ENCODE data around the gene SH3RF1. TPM values are rescaled to one million over a fixed set of nuclear protein-coding genes. Genes with fewer than 3 reads are reported as not detected.

SH3RF1 gene
- total RNA-seq, 2 donors from 2014 or later, result 17.1 to 17.4 TPM

GRCh38 chr4:169163495-169163894 lies 107.3 kb downstream of the SH3RF1 start:
- H3K9me3 ChIP-seq, result no peaks in the 10 kb centered on the region
- no peak for TF ChIP-seq CTCF (IDR thresholded peaks at IDR 0.05)
- TF ChIP-seq POLR2A (IDR thresholded peaks at IDR 0.05), result no peak
- H3K27ac ChIP-seq, result no peak overlapping the region
- ATAC-seq, result no peak
- DNase-seq, result no peak
- intact Hi-C loops (cut with DNase I), result no loop called here
- 91 to 93% methylated on average over 4 of the region's 4 CpGs for WGBS, 2 donors
- H3K27me3 ChIP-seq, result no peaks in the 10 kb centered on the region
- H3K36me3 ChIP-seq (replicated peaks in 1 of 2; ENCODE audit: insufficient read depth in 1 of 2, low read depth in 2 of 2), result no peaks in the 10 kb centered on the region
- peaks cover 16% of the 10 kb centered on the region for H3K4me1 ChIP-seq
- no peak overlapping the region for H3K4me3 ChIP-seq

- ATAC-seq, result peak; percentile 24
- Histone ChIP-seq H3K9me3 (no peaks in the 10 kb centered on the region), H3K36me3 (replicated peaks in 1 of 2; ENCODE audit: insufficient read depth in 1 of 2, low read depth in 2 of 2) (no peaks in the 10 kb centered on the region), H3K27me3 (no peaks in the 10 kb centered on the region), H3K4me1 (peaks cover 11% of the 10 kb centered on the region), H3K4me3 (no peak overlapping the region), H3K27ac (peak overlapping the region in 1 of 4 donors; percentile 31)
- intact Hi-C loops (cut with DNase I), result no loop called here
- peak in 2 of 4 donors; percentile 16 to 21 for DNase-seq
- TF ChIP-seq POLR2A (IDR thresholded peaks at IDR 0.05), result no peak
- no peak for TF ChIP-seq CTCF (IDR thresholded peaks at IDR 0.05)
- 45 to 54% methylated on average over 3 of the region's 3 CpGs for WGBS, 2 donors
These were observed 109.9 kb downstream of the SH3RF1 start for GRCh38 chr4:169160825-169161224.

- DNase-seq (no peak), ATAC-seq (no peak)
- Histone ChIP-seq H3K27me3 (no peaks in the 10 kb centered on the region), H3K4me3 (no peak overlapping the region), H3K9me3 (no peaks in the 10 kb centered on the region), H3K36me3 (replicated peaks in 1 of 2; ENCODE audit: insufficient read depth in 1 of 2, low read depth in 2 of 2) (peaks cover 0 to 1% of the 10 kb centered on the region in 2 donors), H3K4me1 (peaks cover 11% of the 10 kb centered on the region), H3K27ac (no peak overlapping the region)
- TF ChIP-seq POLR2A (IDR thresholded peaks at IDR 0.05) (no peak), CTCF (IDR thresholded peaks at IDR 0.05) (no peak)
- 77 to 85% methylated on average over 3 of the region's 3 CpGs for WGBS, 2 donors
- intact Hi-C loops (cut with DNase I), result no loop called here
These were observed 111.1 kb downstream of the SH3RF1 start for GRCh38 chr4:169159624-169160171.

GRCh38 chr4:169158861-169159260 lies 111.9 kb downstream of the SH3RF1 start:
- no peak for ATAC-seq
- Histone ChIP-seq H3K36me3 (replicated peaks in 1 of 2; ENCODE audit: insufficient read depth in 1 of 2, low read depth in 2 of 2) (peaks cover 0 to 2% of the 10 kb centered on the region in 2 donors), H3K27ac (no peak overlapping the region), H3K4me1 (peaks cover 11% of the 10 kb centered on the region), H3K4me3 (no peak overlapping the region), H3K9me3 (no peaks in the 10 kb centered on the region), H3K27me3 (no peaks in the 10 kb centered on the region)
- 90% methylated on average over 2 of the region's 2 CpGs for WGBS, 2 donors
- intact Hi-C loops (cut with DNase I), result no loop called here
- no peak for TF ChIP-seq CTCF (IDR thresholded peaks at IDR 0.05)
- no peak for TF ChIP-seq POLR2A (IDR thresholded peaks at IDR 0.05)
- no peak for DNase-seq

- 87 to 91% methylated on average over 4 of the region's 4 CpGs for WGBS, 2 donors
- Histone ChIP-seq H3K4me3 (no peak overlapping the region), H3K27me3 (no peaks in the 10 kb centered on the region), H3K36me3 (replicated peaks in 1 of 2; ENCODE audit: insufficient read depth in 1 of 2, low read depth in 2 of 2) (peaks cover 0 to 2% of the 10 kb centered on the region in 2 donors), H3K27ac (no peak overlapping the region), H3K9me3 (no peaks in the 10 kb centered on the region), H3K4me1 (peaks cover 11% of the 10 kb centered on the region)
- intact Hi-C loops (cut with DNase I), result no loop called here
- ATAC-seq (no peak), DNase-seq (no peak)
- TF ChIP-seq CTCF (IDR thresholded peaks at IDR 0.05), result no peak
- no peak for TF ChIP-seq POLR2A (IDR thresholded peaks at IDR 0.05)
These were observed 112.7 kb downstream of the SH3RF1 start for GRCh38 chr4:169158046-169158445.

All from body of pancreas (tissue), 4 donors.